SJCRH30 (cell line): ENCODE data around the gene ZFAND2B. TPM values are rescaled to one million over a fixed set of nuclear protein-coding genes. Genes with fewer than 3 reads are reported as not detected.

ENCODE experiments used
- DNase-seq, 2 experiments: peaks; one replicate each; pipeline ENCODE4 v3.0.0-alpha.2; 2015 to 2020
- H3K27ac ChIP-seq: fragments of 250-450 bp; sonication (Bioruptor Pico); 2 replicates; pipeline ENCODE4 v1.5.1; 2020; ENCODE audit warnings: mild to moderate bottlenecking, moderate library complexity
- H3K27me3 ChIP-seq: fragments of 250-450 bp; sonication (Bioruptor Pico); 2 replicates; pipeline ENCODE4 v1.5.1; 2020; ENCODE audit warnings: mild to moderate bottlenecking, moderate library complexity
- H3K36me3 ChIP-seq: fragments of 250-450 bp; sonication (Bioruptor Pico); 2 replicates; pipeline ENCODE4 v1.5.1; 2020; ENCODE audit warnings: mild to moderate bottlenecking, moderate library complexity
- H3K4me1 ChIP-seq: fragments of 250-450 bp; sonication (Bioruptor Pico); 2 replicates; pipeline ENCODE4 v1.5.1; 2020; ENCODE audit warnings: mild to moderate bottlenecking, moderate library complexity
- H3K4me3 ChIP-seq: fragments of 250-450 bp; sonication (Bioruptor Pico); 2 replicates; pipeline ENCODE4 v1.5.1; 2020; ENCODE audit warnings: mild to moderate bottlenecking, moderate library complexity
- H3K9me3 ChIP-seq: fragments of 250-450 bp; sonication (Bioruptor Pico); replicated peaks from 2 replicates; pipeline ENCODE4 v1.5.1; 2020; ENCODE audit warnings: mild to moderate bottlenecking, moderate library complexity
- total RNA-seq: library from RNA; depleted of rRNA; stranded (reverse); fragments of >200 nt; shearing (Covaris generic); gene quantifications from 2 replicates; pipeline ENCODE4 v1.2.3, GENCODE V29; 2014

Gene ZFAND2B
- total RNA-seq, 1 experiment from 2014 or later: 16.0 TPM

DNA sequence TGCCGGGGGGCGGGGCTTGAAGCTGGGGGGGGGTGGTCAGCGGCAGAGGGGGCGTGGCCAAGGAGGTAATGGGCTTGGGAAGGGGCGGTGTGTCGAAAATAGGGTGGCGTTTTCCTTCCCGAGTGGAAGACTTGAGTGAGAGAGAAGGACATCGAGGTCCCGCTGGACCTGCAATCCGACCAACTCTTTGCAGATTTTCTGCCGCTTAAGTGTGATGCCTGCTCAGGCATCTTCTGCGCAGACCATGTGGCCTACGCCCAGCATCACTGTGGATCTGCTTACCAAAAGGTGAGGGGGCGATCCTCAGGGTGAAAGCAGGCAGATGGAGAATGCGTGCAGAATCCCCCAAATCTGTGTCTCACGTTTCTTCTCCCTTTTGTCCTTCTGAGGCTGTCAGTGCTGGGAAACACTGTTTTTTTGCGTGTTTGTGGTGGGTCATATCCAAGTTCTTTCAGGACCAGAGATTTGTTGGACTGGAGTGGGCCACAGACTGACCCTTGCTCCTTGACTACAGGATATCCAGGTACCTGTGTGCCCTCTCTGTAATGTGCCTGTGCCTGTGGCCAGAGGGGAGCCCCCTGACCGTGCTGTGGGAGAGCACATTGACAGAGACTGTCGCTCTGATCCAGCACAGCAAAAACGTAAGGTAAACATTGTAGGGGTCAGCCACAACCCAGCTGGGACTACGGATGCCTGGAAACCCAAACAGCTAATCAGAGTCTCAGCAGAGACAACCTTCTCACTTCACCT lies 727 bp downstream of the ZFAND2B start:
- H3K4me1 ChIP-seq: no peaks in the 10 kb centered on the region
- no peak for DNase-seq
- peak overlapping the region; percentile 64 for H3K4me3 ChIP-seq
- no peaks in the 10 kb centered on the region for H3K27me3 ChIP-seq
- no peak overlapping the region for H3K27ac ChIP-seq
- no peaks in the 10 kb centered on the region for H3K9me3 ChIP-seq
- peaks cover 2% of the 10 kb centered on the region; the same call in 1 of the 2 replicates for H3K36me3 ChIP-seq

- peaks cover 9% of the 10 kb centered on the region; the same call in 1 of the 2 replicates for H3K36me3 ChIP-seq
- no peaks in the 10 kb centered on the region for H3K9me3 ChIP-seq
- H3K4me3 ChIP-seq: no peak overlapping the region
- DNase-seq: peak in 1 of 2 experiments; percentile 34
- H3K4me1 ChIP-seq: no peaks in the 10 kb centered on the region
- no peak overlapping the region for H3K27ac ChIP-seq
- no peaks in the 10 kb centered on the region for H3K27me3 ChIP-seq
These were observed 1.5 kb downstream of the ZFAND2B start for GRCh38 chr2:219207884-219208740.

DNA sequence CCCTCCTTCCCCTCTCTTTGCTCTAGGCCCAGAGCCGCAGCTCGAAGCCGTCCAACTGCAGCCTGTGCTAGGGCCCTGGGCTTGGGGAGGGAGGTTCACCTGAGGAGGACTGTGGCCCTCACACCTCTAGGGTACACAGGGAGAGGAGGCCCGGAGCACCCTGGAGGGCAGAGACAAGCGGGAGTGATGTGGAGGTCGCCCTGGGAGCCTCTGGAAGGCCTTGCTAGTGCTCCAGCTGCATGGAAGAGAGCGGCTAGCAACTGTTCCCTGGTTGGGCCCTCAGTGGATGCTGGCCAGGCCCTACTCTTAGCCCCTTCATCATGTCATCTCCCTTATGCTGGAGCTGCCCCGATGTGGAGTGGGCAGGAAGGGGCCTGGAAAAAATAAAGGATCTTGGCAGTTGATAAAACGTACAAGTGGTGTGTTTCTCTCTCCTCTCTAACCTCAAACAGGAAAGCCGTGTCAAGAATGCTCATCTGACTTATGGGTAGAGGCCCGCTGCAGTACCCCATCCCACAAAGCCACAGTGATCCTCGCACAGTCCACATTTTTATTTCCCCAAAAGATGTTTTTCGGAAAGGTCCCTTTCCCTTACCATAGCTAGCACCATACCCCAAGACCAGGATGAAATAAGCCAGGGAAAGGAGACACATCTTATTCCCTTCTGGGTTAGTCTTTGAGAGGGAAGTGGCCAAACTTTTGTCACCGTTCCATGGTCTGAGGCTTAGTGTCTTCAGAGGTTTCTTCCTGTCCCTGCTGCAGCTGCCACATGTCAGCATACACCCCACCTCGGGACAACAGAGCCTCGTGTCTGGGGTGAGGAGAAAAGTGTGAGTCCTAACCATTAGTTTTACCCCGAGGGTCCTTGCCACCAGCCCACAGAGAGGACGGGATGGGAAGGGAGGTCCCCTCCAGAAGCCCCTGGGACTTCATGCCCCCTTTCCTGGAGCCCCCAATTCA lies 2.9 kb downstream of the ZFAND2B start:
- no peaks in the 10 kb centered on the region for H3K27me3 ChIP-seq
- no peak overlapping the region for H3K27ac ChIP-seq
- no peaks in the 10 kb centered on the region for H3K9me3 ChIP-seq
- no peak for DNase-seq
- peaks cover 23% of the 10 kb centered on the region for H3K36me3 ChIP-seq
- H3K4me3 ChIP-seq: no peak overlapping the region
- H3K4me1 ChIP-seq: no peaks in the 10 kb centered on the region

DNA sequence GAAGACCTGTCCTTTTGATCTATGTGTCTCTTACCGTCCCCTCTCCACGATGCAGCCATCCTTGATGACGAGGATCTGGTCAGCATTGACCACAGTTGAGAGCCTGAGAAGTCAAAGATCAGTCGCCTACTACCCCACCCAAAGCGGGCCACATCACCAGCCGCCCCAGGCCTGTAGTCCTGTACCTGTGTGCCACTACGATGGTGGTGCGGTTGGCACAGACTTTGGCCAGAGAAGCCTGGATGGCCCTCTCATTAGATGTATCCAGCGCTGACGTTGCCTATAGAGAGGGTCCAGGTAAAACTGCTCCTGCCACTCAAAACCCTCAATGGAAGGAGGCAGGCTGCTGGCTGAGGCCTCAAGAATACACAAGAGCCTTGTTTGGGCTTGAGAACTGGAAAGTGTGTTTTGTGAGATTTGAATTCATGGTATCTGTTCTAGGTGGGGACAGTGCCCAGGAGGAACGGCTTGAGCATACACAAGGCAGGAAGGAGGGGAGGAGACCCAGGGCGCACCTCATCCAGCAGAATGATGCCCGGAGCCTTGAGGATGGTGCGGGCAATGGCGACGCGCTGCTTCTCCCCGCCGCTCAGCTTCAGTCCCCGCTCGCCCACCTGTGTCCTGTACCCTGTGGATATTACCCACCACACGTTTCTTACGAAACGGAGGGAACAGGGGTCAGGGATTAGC lies 3.8 kb downstream of the ZFAND2B start:
- H3K27ac ChIP-seq: no peak overlapping the region
- H3K27me3 ChIP-seq: no peaks in the 10 kb centered on the region
- no peaks in the 10 kb centered on the region for H3K4me1 ChIP-seq
- no peak overlapping the region for H3K4me3 ChIP-seq
- peaks cover 30% of the 10 kb centered on the region for H3K36me3 ChIP-seq
- no peaks in the 10 kb centered on the region for H3K9me3 ChIP-seq
- no peak for DNase-seq

DNA sequence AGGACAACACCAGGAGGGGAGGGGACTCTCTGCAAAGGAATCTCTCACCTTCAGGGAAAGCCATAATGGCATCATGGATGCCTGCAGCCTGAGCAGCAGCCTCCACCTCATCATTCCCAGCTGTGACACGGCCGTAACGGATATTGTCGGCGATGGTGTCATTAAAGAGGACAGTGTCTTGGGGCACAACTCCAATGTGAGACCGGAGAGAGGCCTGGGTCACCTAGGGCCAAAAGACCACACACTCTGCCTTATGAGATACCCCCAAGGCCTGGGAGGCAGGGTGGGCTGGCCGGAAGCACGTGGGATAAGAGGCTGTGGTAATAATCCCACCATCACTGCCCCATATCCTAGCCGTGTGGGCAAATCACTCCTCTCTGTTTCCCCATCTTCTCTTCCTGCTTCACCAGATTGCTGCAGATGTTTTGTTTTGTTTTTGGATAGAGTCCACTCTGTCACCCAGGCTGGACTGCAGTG lies 4.3 kb downstream of the ZFAND2B start:
- H3K36me3 ChIP-seq: peaks cover 30% of the 10 kb centered on the region
- H3K27me3 ChIP-seq: no peaks in the 10 kb centered on the region
- no peak overlapping the region for H3K27ac ChIP-seq
- no peaks in the 10 kb centered on the region for H3K9me3 ChIP-seq
- H3K4me1 ChIP-seq: no peaks in the 10 kb centered on the region
- no peak for DNase-seq
- H3K4me3 ChIP-seq: no peak overlapping the region

- Histone ChIP-seq H3K27me3 (no peaks in the 10 kb centered on the region), H3K4me3 (no peak overlapping the region), H3K27ac (no peak overlapping the region), H3K4me1 (no peaks in the 10 kb centered on the region; the same call in 1 of the 2 replicates), H3K36me3 (peaks cover 30% of the 10 kb centered on the region), H3K9me3 (no peaks in the 10 kb centered on the region)
- DNase-seq: no peak
These were observed 6.4 kb downstream of the ZFAND2B start for GRCh38 chr2:219213026-219213415.

GRCh38 chr2:219213486-219214071 lies 7.0 kb downstream of the ZFAND2B start:
- Histone ChIP-seq H3K9me3 (no peaks in the 10 kb centered on the region), H3K27me3 (no peaks in the 10 kb centered on the region), H3K4me3 (no peak overlapping the region), H3K27ac (no peak overlapping the region), H3K4me1 (no peaks in the 10 kb centered on the region; the same call in 1 of the 2 replicates), H3K36me3 (peaks cover 30% of the 10 kb centered on the region)
- no peak for DNase-seq

GRCh38 chr2:219214141-219214540 lies 7.6 kb downstream of the ZFAND2B start:
- H3K9me3 ChIP-seq: no peaks in the 10 kb centered on the region
- H3K4me3 ChIP-seq: no peak overlapping the region
- H3K4me1 ChIP-seq: no peaks in the 10 kb centered on the region; the same call in 1 of the 2 replicates
- no peaks in the 10 kb centered on the region for H3K27me3 ChIP-seq
- no peak for DNase-seq
- no peak overlapping the region for H3K27ac ChIP-seq
- H3K36me3 ChIP-seq: peaks cover 28% of the 10 kb centered on the region

DNA sequence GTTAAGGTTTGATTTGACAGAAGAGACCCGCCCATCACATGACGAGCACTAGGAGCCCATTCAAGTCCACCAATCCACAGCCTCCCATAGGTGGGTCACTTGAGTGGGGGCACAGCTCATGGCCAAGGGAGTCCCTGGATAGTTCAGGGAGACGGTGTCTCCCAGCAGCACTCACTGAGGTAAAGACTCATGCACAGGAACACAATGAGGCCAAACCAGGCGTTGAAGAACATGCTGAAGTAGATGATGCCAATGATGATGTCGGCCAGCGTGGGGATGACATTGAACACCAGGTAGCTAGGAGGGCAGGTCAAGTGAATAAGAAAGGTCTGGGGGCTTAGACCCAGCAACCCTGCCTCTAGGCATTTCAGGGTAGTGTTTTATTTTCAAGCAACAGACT lies 8.2 kb downstream of the ZFAND2B start:
- H3K4me1 ChIP-seq: peaks cover 6% of the 10 kb centered on the region
- H3K27ac ChIP-seq: no peak overlapping the region
- H3K4me3 ChIP-seq: no peak overlapping the region
- no peaks in the 10 kb centered on the region for H3K9me3 ChIP-seq
- no peak for DNase-seq
- H3K36me3 ChIP-seq: peaks cover 28% of the 10 kb centered on the region
- no peaks in the 10 kb centered on the region for H3K27me3 ChIP-seq

- no peak for DNase-seq
- peaks cover 30% of the 10 kb centered on the region for H3K36me3 ChIP-seq
- H3K4me1 ChIP-seq: peaks cover 6% of the 10 kb centered on the region
- H3K27ac ChIP-seq: no peak overlapping the region
- no peaks in the 10 kb centered on the region for H3K27me3 ChIP-seq
- H3K4me3 ChIP-seq: no peak overlapping the region
- H3K9me3 ChIP-seq: no peaks in the 10 kb centered on the region
These were observed 9.4 kb downstream of the ZFAND2B start for GRCh38 chr2:219215871-219216534.

DNA sequence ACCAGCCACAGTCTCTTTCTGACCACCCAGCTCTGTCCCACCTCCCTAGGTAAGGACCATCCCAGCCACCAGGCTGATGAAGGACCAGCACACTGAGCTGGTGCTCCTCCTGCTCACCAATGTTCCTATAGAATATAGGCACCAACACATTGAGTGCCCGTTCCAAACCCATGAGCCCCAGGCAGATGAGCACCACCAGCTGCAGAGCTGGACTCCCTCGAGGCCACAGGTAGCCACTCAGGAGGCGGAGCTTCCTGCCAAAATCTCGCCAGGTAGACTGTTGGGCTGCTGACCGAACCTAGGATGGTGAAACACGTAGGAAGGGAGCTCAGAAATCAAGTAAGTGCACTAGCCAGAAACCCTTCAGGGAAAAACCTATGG lies 9.9 kb downstream of the ZFAND2B start:
- no peak for DNase-seq
- H3K4me3 ChIP-seq: no peak overlapping the region
- H3K4me1 ChIP-seq: peaks cover 6% of the 10 kb centered on the region
- H3K27ac ChIP-seq: no peak overlapping the region
- H3K36me3 ChIP-seq: peaks cover 30% of the 10 kb centered on the region
- no peaks in the 10 kb centered on the region for H3K9me3 ChIP-seq
- H3K27me3 ChIP-seq: no peaks in the 10 kb centered on the region

GRCh38 chr2:219218217-219218731 lies 11.7 kb downstream of the ZFAND2B start:
- DNase-seq: peak; percentile 76 to 79
- Histone ChIP-seq H3K27ac (peak overlapping the region; percentile 80), H3K36me3 (peaks cover 22% of the 10 kb centered on the region), H3K9me3 (no peaks in the 10 kb centered on the region), H3K27me3 (no peaks in the 10 kb centered on the region), H3K4me1 (peaks cover 6% of the 10 kb centered on the region), H3K4me3 (peak overlapping the region; percentile 61)
